Gastroesophageal sphincter (tissue), 4 donors: ENCODE measurements around the gene MAML2. TPM values are rescaled to one million over a fixed set of nuclear protein-coding genes. Genes with fewer than 3 reads are reported as not detected.

Experiments used
- ATAC-seq: fragments of 150-250 bp; one replicate; pipeline ENCODE4 v1.9.1; 2016; ENCODE audit warnings: mild to moderate bottlenecking, moderate library complexity
- H3K27ac ChIP-seq, 4 donors: fragments of 200-600 bp; sonication (generic) in 3 of 4; 1 replicate in 3 of 4; 2 replicates in 1 of 4; pipeline ENCODE4 v1.5.1; 2016 to 2019
- H3K27me3 ChIP-seq: fragments of 200-600 bp; sonication (generic); one replicate; pipeline ENCODE4 v1.5.1; 2019
- H3K36me3 ChIP-seq, 2 donors: fragments of 200-600 bp; sonication (generic); one replicate each; pipeline ENCODE4 v1.5.1; 2019; ENCODE audit warnings: control low read depth in 1 of 2
- H3K4me1 ChIP-seq, 3 donors: fragments of 200-600 bp; sonication (generic); 1 replicate in 2 of 3; 2 replicates in 1 of 3; pipeline ENCODE4 v1.5.1; 2016 to 2019; ENCODE audit warnings: control low read depth in 2 of 3
- H3K4me3 ChIP-seq, 2 donors: fragments of 200-600 bp; sonication (generic); one replicate each; pipeline ENCODE4 v1.5.1; 2019; ENCODE audit warnings: mild to moderate bottlenecking in 1 of 2, moderate library complexity in 1 of 2
- H3K9me3 ChIP-seq, 3 donors: fragments of 200-600 bp; sonication (generic); one replicate each; pipeline ENCODE4 v1.5.1; 2017 to 2019; ENCODE audit warnings: control low read depth in 2 of 3
- CTCF ChIP-seq, 4 experiments: fragments of 200-600 bp in 2 of 4; fragments of 450-650 bp in 2 of 4; sonication (generic) in 1 of 4; IDR thresholded peaks; one replicate each; pipeline ENCODE4 v1.5.1; 2017 to 2019; ENCODE audit warnings: antibody characterized with exemption in 4 of 4, mild to moderate bottlenecking in 2 of 4, moderate library complexity in 2 of 4
- EP300 ChIP-seq: sonication (generic); formaldehyde crosslinking; IDR thresholded peaks from one replicate; pipeline ENCODE4 v1.6.1; 2017; ENCODE audit warnings: antibody characterized with exemption, mild to moderate bottlenecking
- POLR2A ChIP-seq, 2 donors: fragments of 450-650 bp; IDR thresholded peaks; one replicate each; pipeline ENCODE4 v1.6.1; 2017; ENCODE audit warnings: antibody characterized with exemption in 2 of 2, mild to moderate bottlenecking in 2 of 2, moderate library complexity in 1 of 2
- POLR2AphosphoS5 ChIP-seq: sonication (generic); formaldehyde crosslinking; IDR thresholded peaks from one replicate; pipeline ENCODE4 v1.6.1; 2017; ENCODE audit warnings: antibody characterized with exemption
- WGBS, 2 donors: methylation state at CpG; one replicate each; pipeline ENCODE4 v1.1.5; 2018; ENCODE audit warnings: low coverage in 1 of 2; 5-methylcytosine and 5-hydroxymethylcytosine counted together
- total RNA-seq, 4 donors: library from RNA; depleted of rRNA; stranded (reverse); fragments of >200 nt; gene quantifications; one replicate each; pipeline ENCODE4 v1.1.0, GENCODE V29; 2016

The MAML2 gene
- total RNA-seq, 4 donors from 2014 or later, result 15.8 to 31.8 (median 23.7) TPM

DNA sequence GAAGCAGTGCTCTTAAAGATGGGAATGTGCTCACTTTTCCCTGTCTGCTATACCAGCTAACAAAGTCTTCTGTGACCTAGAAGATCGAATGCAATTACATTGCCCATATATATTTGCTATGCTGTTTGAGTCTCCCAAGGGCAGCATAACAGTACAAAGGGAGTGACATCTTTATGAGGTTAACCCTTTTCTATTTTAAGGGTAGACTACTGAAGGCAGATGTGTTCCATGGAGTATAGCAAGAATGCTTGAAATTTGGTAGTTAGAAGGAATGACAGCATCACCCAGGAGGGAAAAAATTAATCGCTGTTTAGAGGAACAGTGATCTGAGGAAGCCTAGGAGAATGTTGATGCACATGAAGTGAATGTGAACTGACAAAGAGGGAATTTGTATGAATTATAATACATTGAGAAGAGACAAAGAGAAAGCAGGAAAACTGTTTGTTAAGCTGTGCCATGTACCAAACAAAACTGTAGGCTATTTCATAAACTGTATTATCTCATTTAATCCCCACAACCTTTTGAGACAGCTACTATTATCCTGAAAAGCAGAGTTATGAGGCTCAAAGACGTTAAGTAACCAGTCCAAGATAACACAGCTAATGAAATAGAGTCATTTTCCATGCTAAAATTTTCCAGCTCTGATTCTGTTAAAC, 13.0 kb downstream of the MAML2 start:
- H3K4me1 ChIP-seq, result peaks cover 9 to 60% (median 15%) of the 10 kb centered on the region in 3 donors
- H3K27me3 ChIP-seq, result no peaks in the 10 kb centered on the region
- WGBS, 2 donors, result 93 to 94% methylated on average over 3 of the region's 3 CpGs
- no peak overlapping the region for H3K27ac ChIP-seq
- no peak overlapping the region for H3K4me3 ChIP-seq
- no peak for ATAC-seq
- no peaks in the 10 kb centered on the region for H3K9me3 ChIP-seq
- H3K36me3 ChIP-seq, result no peaks in the 10 kb centered on the region
- no peak for TF ChIP-seq EP300
- no peak for TF ChIP-seq CTCF (IDR thresholded peaks at IDR 0.05)
- no peak for TF ChIP-seq POLR2AphosphoS5
- TF ChIP-seq POLR2A (IDR thresholded peaks at IDR 0.05), result no peak

- Histone ChIP-seq H3K27ac (no peak overlapping the region), H3K9me3 (no peaks in the 10 kb centered on the region), H3K4me1 (peaks cover 10 to 65% (median 15%) of the 10 kb centered on the region in 3 donors), H3K27me3 (no peaks in the 10 kb centered on the region), H3K4me3 (no peak overlapping the region), H3K36me3 (no peaks in the 10 kb centered on the region)
- WGBS, 2 donors, result 90 to 100% methylated on average over 1 of the region's 1 CpG
- TF ChIP-seq POLR2AphosphoS5 (no peak), EP300 (no peak), POLR2A (IDR thresholded peaks at IDR 0.05) (no peak), CTCF (IDR thresholded peaks at IDR 0.05) (no peak)
- ATAC-seq, result no peak
These were observed 13.6 kb downstream of the MAML2 start for GRCh38 chr11:96329419-96329818.

DNA sequence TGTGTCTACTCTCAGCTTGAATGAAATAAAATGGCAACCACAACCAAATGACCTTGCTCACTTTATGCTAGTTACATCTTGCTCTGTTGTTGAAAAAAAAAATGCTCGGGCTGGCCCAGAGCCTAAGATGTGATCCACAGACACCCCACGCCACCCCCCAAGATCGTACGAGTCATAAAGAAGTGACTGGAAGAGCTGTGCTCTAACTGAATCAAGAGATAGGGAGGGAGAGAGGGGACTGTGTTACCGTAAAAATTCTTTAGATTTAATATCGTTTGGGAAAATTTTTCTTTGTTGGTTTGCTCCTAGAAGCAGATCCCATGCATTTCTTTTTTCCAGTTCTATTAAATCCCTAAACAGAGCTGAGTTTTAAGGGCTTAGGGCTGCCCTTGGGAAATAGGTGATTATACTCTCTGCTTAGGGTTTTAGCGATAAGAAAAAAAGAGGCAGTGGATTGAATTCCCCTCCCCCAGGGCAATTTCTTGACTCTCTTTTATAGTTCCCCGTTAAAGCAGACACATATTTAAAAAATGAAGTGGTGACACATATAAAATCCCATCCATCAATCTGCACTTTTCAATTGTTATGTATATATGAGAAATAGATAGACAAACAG, 14.5 kb downstream of the MAML2 start:
- H3K27ac ChIP-seq, result no peak overlapping the region
- H3K4me3 ChIP-seq, result no peak overlapping the region
- no peaks in the 10 kb centered on the region for H3K9me3 ChIP-seq
- H3K36me3 ChIP-seq, result no peaks in the 10 kb centered on the region
- peaks cover 9 to 65% (median 15%) of the 10 kb centered on the region in 3 donors for H3K4me1 ChIP-seq
- TF ChIP-seq CTCF (IDR thresholded peaks at IDR 0.05), result no peak
- no peak for TF ChIP-seq EP300
- no peak for TF ChIP-seq POLR2A (IDR thresholded peaks at IDR 0.05)
- no peak for TF ChIP-seq POLR2AphosphoS5
- WGBS, 2 donors, result 76 to 80% methylated on average over 8 of the region's 8 CpGs
- no peak for ATAC-seq
- H3K27me3 ChIP-seq, result no peaks in the 10 kb centered on the region

GRCh38 chr11:96326959-96327358, 16.0 kb downstream of the MAML2 start:
- no peak overlapping the region for H3K27ac ChIP-seq
- ATAC-seq, result no peak
- TF ChIP-seq POLR2A (IDR thresholded peaks at IDR 0.05) (no peak), EP300 (no peak), POLR2AphosphoS5 (no peak), CTCF (IDR thresholded peaks at IDR 0.05) (no peak)
- no peaks in the 10 kb centered on the region for H3K36me3 ChIP-seq
- no peak overlapping the region for H3K4me3 ChIP-seq
- H3K9me3 ChIP-seq, result no peaks in the 10 kb centered on the region
- 89 to 90% methylated on average over 7 of the region's 7 CpGs for WGBS, 2 donors
- no peaks in the 10 kb centered on the region for H3K27me3 ChIP-seq
- peaks cover 7 to 53% (median 7%) of the 10 kb centered on the region in 3 donors for H3K4me1 ChIP-seq

DNA sequence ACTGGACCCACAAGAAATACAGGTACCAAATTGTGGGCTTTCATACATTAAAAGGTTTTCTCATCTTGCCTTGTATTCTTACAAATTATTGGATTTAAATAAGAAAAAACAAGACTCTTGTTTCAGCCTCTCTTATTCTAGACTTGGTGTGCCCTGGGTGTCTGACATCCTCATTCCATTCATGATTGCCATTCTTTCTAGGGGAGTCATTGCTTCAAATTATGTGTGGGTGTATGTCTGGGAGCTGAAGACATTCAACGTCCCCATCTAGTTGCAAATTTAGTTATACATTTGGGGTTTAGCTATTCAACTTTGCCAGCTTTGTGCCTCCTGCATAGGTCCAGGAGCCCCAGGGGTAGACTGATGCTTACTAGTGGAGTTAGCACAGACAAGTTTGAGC, 18.1 kb downstream of the MAML2 start:
- Histone ChIP-seq H3K27ac (peak overlapping the region in 1 of 4 donors; percentile 50), H3K9me3 (no peaks in the 10 kb centered on the region), H3K4me1 (peaks cover 3 to 33% (median 5%) of the 10 kb centered on the region in 3 donors), H3K36me3 (no peaks in the 10 kb centered on the region), H3K27me3 (no peaks in the 10 kb centered on the region), H3K4me3 (no peak overlapping the region)
- TF ChIP-seq POLR2AphosphoS5 (peak; percentile 54), CTCF (IDR thresholded peaks at IDR 0.05) (no peak)
- WGBS, 2 donors, result 8% methylated on average over 1 of the region's 1 CpG; no CpG with 5 or more reads in 1 of the 2 donors
- ATAC-seq, result peak; percentile 58
